Activated naive CD8-positive, alpha-beta T cell treated with anti-CD3 and anti-CD28 coated beads, Interleukin-2, amount 50 U/mL, for 24 hours (primary cell): ENCODE measurements around the gene MAEA.

Experiments used
- ATAC-seq: fragments of 150-1000 bp; cut with Tn5 transposase; one replicate; pipeline ENCODE4 v1.10.0; 2021
- DNase-seq: peaks from one replicate; pipeline ENCODE4 v3.0.0; 2021
- H3K27ac Mint-ChIP-seq: one replicate; pipeline ENCODE4 v1.8.0; 2021; ENCODE audit warnings: mild to moderate bottlenecking, mixed read lengths
- H3K27me3 Mint-ChIP-seq: one replicate; pipeline ENCODE4 v1.8.0; 2021; ENCODE audit warnings: mixed read lengths
- H3K36me3 Mint-ChIP-seq: one replicate; pipeline ENCODE4 v1.8.0; 2021; ENCODE audit warnings: low read depth, mixed read lengths
- H3K4me1 Mint-ChIP-seq: one replicate; pipeline ENCODE4 v1.8.0; 2021; ENCODE audit warnings: mixed read lengths
- H3K4me3 Mint-ChIP-seq: one replicate; pipeline ENCODE4 v1.8.0; 2021; ENCODE audit warnings: mild to moderate bottlenecking, moderate library complexity, mixed read lengths
- H3K9me3 Mint-ChIP-seq: one replicate; pipeline ENCODE4 v1.8.0; 2021; ENCODE audit warnings: mixed read lengths

The MAEA gene

DNA sequence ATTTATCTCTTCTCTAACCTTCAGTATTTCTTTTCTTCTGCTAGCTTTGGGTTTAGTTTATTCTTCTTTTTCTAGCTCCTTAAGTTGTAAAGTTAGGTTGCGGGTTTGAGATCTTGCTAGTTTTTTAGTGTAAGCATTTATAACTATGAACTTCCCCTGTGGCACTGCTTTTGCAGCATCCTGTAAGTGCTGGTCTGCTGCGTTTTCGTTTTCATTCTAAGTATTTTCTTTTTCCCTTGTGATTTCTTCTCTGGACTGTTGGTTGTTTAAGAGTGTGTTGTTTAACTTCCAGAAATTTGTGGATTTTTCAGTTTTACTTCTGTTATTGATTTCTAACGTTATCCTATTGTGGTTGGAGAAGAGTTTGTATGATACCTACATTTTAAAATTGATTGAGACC lies 29.7 kb upstream of the MAEA start:
- no peaks in the 10 kb centered on the region for H3K27me3 Mint-ChIP-seq
- ATAC-seq, result no peak
- peaks cover 7% of the 10 kb centered on the region for H3K36me3 Mint-ChIP-seq

DNA sequence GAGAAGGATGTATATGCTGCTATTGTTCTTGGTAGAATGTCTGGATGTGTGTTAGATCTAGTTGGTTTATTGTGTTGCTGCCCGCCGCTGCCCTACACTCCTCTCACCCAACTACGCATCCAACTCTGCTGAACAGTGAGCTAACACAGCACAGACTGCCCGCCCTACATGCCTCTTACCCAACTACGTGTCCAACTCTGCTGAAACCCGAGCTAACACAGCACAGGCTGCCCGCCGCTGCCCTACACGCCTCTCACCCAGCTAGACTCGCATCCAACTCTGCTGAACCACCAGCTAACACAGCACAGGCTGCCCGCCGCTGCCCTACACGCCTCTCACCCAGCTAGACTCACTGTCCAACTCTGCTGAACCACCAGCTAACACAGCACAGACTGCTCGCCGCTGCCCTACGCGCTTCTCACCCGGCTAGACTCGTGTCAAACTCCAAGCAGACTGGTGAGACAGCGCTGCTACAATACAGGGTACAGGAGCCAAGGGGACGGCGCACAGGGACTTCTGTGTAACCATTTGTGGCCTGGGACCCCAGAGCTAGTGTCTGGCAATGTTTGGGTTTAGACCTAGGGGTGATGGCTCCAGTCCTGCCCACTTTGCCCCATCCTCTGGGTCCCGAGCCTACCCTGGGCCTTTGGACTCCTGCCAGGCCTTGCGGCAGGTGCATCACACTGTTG lies 29.1 kb upstream of the MAEA start:
- ATAC-seq, result peak; percentile 11
- H3K4me3 Mint-ChIP-seq, result no peak overlapping the region
- no peak overlapping the region for H3K27ac Mint-ChIP-seq
- H3K9me3 Mint-ChIP-seq, result peaks cover 18% of the 10 kb centered on the region
- H3K27me3 Mint-ChIP-seq, result no peaks in the 10 kb centered on the region
- H3K36me3 Mint-ChIP-seq, result peaks cover 6% of the 10 kb centered on the region
- H3K4me1 Mint-ChIP-seq, result peaks cover 38% of the 10 kb centered on the region
- no peak for DNase-seq

More for the DNA sequence above, 29.7 kb upstream of the MAEA start:
- peaks cover 44% of the 10 kb centered on the region for H3K4me1 Mint-ChIP-seq
- H3K4me3 Mint-ChIP-seq, result no peak overlapping the region
- DNase-seq, result no peak
- H3K9me3 Mint-ChIP-seq, result peaks cover 19% of the 10 kb centered on the region
- no peak overlapping the region for H3K27ac Mint-ChIP-seq

DNA sequence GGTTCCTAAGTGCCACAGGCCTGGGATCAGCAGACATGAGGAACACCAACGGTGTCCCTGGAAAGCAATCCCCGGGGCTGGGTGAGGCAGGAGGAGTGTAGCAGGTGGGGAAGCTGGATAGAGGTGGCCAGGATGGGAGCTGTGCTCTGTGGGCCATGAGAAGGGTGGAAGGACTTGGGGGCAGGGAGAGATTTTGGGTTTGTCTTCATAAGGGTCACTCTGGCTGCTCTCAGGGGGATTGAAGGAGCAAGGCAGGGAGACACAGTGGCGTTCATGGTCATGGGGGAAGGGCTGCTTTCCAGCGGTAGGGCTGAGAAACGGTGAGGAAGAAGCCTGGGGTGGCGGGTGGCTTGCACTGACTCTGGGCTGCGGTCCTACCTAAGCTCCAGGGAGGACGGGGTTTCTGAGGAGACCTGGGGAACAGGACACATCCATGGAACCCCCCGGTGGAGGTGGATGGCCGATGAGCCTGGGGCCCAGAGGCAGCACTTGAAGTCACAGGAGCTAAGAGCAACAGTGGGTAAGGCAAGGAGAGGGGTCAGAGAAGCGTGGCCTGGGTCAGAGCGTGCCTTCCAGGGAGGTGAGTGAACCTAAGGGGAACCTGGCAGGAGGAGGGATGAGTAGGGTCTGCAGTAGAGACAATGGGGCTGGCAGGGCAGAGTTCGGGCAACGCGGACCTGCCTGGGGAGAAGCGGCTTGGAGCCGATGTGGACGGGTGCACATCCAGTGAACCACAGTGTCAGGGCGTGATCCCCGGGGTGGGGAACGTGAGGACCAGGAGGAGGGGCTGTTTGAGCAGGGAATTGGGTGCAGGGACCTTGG lies 28.4 kb upstream of the MAEA start:
- DNase-seq, result no peak
- Mint-ChIP-seq H3K36me3 (peaks cover 5% of the 10 kb centered on the region), H3K27ac (no peak overlapping the region), H3K27me3 (no peaks in the 10 kb centered on the region), H3K9me3 (peaks cover 12% of the 10 kb centered on the region), H3K4me3 (no peak overlapping the region), H3K4me1 (peaks cover 32% of the 10 kb centered on the region)
- ATAC-seq, result no peak

GRCh38 chr4:1264942-1265341 lies 24.7 kb upstream of the MAEA start:
- Mint-ChIP-seq H3K27me3 (no peaks in the 10 kb centered on the region), H3K4me3 (no peak overlapping the region), H3K9me3 (peaks cover 4% of the 10 kb centered on the region), H3K27ac (no peak overlapping the region), H3K36me3 (no peaks in the 10 kb centered on the region), H3K4me1 (peaks cover 22% of the 10 kb centered on the region)
- no peak for ATAC-seq
- no peak for DNase-seq

DNA sequence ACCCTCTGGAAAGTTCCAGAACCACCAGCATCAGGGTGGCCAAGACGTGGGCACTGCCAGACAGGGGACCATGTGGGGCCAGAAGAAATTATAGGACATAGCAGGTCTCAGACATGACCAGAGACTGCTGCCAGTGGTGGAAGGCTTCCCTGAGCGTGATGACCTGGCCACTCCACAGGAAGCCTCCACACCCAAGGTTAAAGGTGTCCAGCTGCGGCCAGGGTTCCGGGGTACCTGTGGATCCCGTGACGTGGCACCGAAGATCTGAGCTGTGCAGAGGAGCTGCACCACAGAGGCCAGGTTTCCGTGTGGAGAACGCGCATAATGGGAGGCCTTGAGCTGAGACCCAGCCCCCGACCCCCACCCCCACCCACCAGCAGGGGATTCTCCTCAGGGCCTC lies 24.3 kb upstream of the MAEA start:
- DNase-seq, result no peak
- Mint-ChIP-seq H3K27ac (no peak overlapping the region), H3K9me3 (peaks cover 4% of the 10 kb centered on the region), H3K4me1 (peaks cover 18% of the 10 kb centered on the region), H3K36me3 (no peaks in the 10 kb centered on the region), H3K4me3 (no peak overlapping the region), H3K27me3 (no peaks in the 10 kb centered on the region)
- no peak for ATAC-seq

- DNase-seq, result no peak
- peaks cover 15% of the 10 kb centered on the region for H3K4me1 Mint-ChIP-seq
- H3K9me3 Mint-ChIP-seq, result peaks cover 4% of the 10 kb centered on the region
- H3K27ac Mint-ChIP-seq, result peak overlapping the region; percentile 91
- H3K27me3 Mint-ChIP-seq, result no peaks in the 10 kb centered on the region
- peak overlapping the region; percentile 79 for H3K4me3 Mint-ChIP-seq
- ATAC-seq, result peak; percentile 78
- H3K36me3 Mint-ChIP-seq, result no peaks in the 10 kb centered on the region
These were observed 22.6 kb upstream of the MAEA start for GRCh38 chr4:1266881-1267763.

GRCh38 chr4:1269209-1269608 lies 20.5 kb upstream of the MAEA start:
- H3K27ac Mint-ChIP-seq, result no peak overlapping the region
- ATAC-seq (no peak), DNase-seq (no peak)
- no peak overlapping the region for H3K4me3 Mint-ChIP-seq
- peaks cover 4% of the 10 kb centered on the region for H3K9me3 Mint-ChIP-seq
- no peaks in the 10 kb centered on the region for H3K36me3 Mint-ChIP-seq
- H3K4me1 Mint-ChIP-seq, result peaks cover 15% of the 10 kb centered on the region
- H3K27me3 Mint-ChIP-seq, result no peaks in the 10 kb centered on the region

DNA sequence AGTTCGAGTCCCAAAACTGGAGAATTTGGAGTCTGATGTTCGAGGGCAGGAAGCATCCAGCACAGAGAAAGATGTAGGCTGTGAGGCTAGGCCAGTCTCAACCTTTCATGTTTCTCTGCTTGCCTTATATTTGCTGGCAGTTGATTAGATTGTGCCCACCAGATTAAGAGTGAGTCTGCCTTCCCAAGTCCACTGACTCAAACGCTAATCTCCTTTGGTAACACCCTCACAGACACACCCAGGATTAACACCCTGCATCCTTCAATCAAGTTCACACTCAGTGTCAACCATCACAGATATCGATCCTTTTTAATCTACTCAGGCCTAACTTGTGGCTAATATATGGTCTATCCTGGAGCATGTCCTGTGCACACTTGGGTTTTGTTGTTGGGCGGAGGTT lies 18.0 kb upstream of the MAEA start:
- Mint-ChIP-seq H3K4me3 (no peak overlapping the region), H3K36me3 (no peaks in the 10 kb centered on the region), H3K9me3 (peaks cover 4% of the 10 kb centered on the region), H3K27me3 (no peaks in the 10 kb centered on the region), H3K4me1 (peaks cover 10% of the 10 kb centered on the region), H3K27ac (no peak overlapping the region)
- no peak for DNase-seq
- no peak for ATAC-seq

DNA sequence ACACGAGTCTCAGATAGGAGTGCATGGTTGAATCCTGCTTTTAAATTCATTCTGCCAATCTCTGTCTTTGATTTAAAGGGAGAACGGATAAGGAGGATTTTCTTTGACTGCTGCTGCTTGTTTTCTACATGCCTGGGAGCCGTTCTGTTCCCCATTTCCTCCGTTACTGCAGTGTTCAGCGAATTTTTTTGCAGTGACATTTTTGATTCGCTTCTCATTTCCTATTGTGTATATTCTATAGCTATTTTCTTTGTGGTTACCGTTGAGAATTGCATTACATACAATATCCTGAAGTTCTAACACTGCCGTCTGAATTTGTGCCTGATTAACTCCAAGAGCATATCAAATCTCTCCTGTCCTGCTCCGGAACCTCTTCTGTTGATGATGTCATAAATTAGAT lies 14.8 kb upstream of the MAEA start:
- Mint-ChIP-seq H3K4me3 (no peak overlapping the region), H3K36me3 (no peaks in the 10 kb centered on the region), H3K27me3 (no peaks in the 10 kb centered on the region), H3K4me1 (no peaks in the 10 kb centered on the region), H3K27ac (no peak overlapping the region), H3K9me3 (no peaks in the 10 kb centered on the region)
- no peak for DNase-seq
- ATAC-seq, result no peak

GRCh38 chr4:1276984-1277383 lies 12.7 kb upstream of the MAEA start:
- DNase-seq, result no peak
- Mint-ChIP-seq H3K27ac (no peak overlapping the region), H3K36me3 (no peaks in the 10 kb centered on the region), H3K27me3 (no peaks in the 10 kb centered on the region), H3K9me3 (no peaks in the 10 kb centered on the region), H3K4me3 (no peak overlapping the region), H3K4me1 (no peaks in the 10 kb centered on the region)
- no peak for ATAC-seq

DNA sequence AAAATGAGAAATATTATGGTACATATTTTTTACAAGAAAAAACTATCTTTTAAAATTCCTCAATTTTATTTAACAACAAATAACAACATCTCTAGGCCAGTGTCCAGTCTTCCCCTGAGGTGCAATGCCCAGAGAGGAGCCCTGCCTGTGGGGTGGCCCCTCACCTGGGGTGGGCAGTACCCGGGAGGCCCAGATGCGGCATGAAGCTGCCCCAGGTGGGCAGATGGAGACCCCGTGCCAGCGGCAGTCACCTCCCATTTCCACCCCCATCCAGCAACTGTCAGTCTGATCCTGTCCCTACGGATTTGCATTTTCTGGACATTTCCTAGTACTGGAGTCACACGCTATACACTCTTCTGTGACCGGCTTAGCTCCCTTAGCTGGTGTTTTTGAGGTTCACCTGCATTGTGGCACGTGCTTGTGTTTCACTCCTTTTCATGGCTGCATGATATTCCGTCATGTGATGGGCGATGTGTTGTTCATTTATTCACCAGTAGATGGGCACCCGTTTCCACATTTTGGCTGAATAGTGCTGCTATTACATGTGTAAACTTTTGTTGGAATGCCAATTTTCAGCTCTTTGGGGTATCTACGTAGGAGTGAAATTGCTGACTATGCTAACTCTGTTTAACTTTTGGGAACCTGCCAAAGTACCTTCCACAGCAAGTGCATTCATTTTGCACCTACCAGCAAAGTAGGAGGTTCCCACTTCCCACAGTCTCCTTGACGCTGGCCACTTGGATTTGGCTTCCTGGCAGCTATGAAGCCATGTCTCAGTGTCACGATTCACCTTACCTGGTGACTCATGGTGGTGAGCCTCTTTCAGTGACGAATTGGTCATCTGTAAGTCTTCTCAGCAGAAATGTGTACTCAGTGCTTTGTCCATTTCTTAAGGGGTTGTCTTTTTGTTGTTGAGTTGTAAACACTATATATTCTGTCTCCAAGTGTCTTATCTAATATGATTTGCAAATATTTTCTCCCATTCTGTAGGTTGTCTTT lies 11.7 kb upstream of the MAEA start:
- Mint-ChIP-seq H3K9me3 (no peaks in the 10 kb centered on the region), H3K27me3 (no peaks in the 10 kb centered on the region), H3K4me3 (no peak overlapping the region), H3K4me1 (no peaks in the 10 kb centered on the region), H3K36me3 (no peaks in the 10 kb centered on the region), H3K27ac (no peak overlapping the region)
- no peak for ATAC-seq
- DNase-seq, result no peak

DNA sequence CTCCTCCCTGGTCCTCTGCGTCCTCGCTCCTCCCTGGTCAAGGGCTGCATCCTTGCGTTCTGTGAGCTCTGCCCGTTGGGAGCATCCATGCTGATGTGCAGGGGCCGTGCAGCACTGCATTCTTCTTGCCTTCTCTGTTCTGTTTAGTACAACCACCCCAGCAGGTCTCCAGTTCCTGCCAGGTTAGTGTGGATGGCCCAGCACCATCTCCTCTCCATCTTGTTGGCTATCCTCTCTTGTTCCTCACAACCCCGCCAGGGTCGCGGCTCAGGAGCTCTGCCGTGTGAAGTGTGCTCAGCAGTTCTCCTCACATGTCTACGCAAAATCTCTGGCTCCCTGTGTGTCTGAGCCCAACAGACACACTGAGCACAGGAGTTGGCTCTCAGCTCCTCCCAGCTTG lies 10.4 kb upstream of the MAEA start:
- Mint-ChIP-seq H3K27me3 (no peaks in the 10 kb centered on the region), H3K9me3 (no peaks in the 10 kb centered on the region), H3K27ac (no peak overlapping the region), H3K4me1 (no peaks in the 10 kb centered on the region), H3K4me3 (no peak overlapping the region), H3K36me3 (no peaks in the 10 kb centered on the region)
- DNase-seq (no peak), ATAC-seq (no peak)

GRCh38 chr4:1283711-1284110 lies 6.0 kb upstream of the MAEA start:
- no peak for DNase-seq
- Mint-ChIP-seq H3K9me3 (peaks cover 5% of the 10 kb centered on the region), H3K36me3 (peaks cover 2% of the 10 kb centered on the region), H3K27me3 (no peaks in the 10 kb centered on the region), H3K4me3 (no peak overlapping the region), H3K4me1 (peaks cover 6% of the 10 kb centered on the region), H3K27ac (no peak overlapping the region)
- ATAC-seq, result no peak
